HG03045 (cell line): ENCODE measurements around the gene NUP88.
"Not testable (repeated sequence)": the region's sequence is repeated elsewhere in the genome, so short reads cannot be mapped to it uniquely, and the experiment has no call there.

ENCODE experiments used
- ATAC-seq: cut with Tn5 transposase; IDR thresholded peaks from one replicate; pipeline ENCODE4 v1.9.1; 2021; ENCODE audit warnings: mild to moderate bottlenecking, moderate library complexity; ENCODE audit not compliant: unreplicated experiment

Gene NUP88

GRCh38 chr17:5419356-5419958 is at the start of gene NUP88:
TSS of gene NUP88 (minus strand) at chr17:5419662. CDS start at chr17:5419650, 12 bp downstream.
- ATAC-seq: peak; percentile 89

GRCh38 chr17:5468075-5468473 is 48.6 kb upstream of the NUP88 start:
- ATAC-seq: peak; percentile 32

- no peak for ATAC-seq
Observed at GRCh38 chr17:5467416-5467815, 48.0 kb upstream of the NUP88 start.

GRCh38 chr17:5466295-5466694 is 46.8 kb upstream of the NUP88 start:
- no peak for ATAC-seq

- ATAC-seq: no peak
Observed at GRCh38 chr17:5464717-5465507, 45.5 kb upstream of the NUP88 start.

GRCh38 chr17:5446786-5447185 is 27.3 kb upstream of the NUP88 start:
- ATAC-seq: no peak

- no peak for ATAC-seq
Observed at GRCh38 chr17:5444209-5444608, 24.7 kb upstream of the NUP88 start.

- no peak for ATAC-seq
Observed at GRCh38 chr17:5443728-5444127, 24.3 kb upstream of the NUP88 start.

- no peak for ATAC-seq
Observed at GRCh38 chr17:5439446-5439764, 19.9 kb upstream of the NUP88 start.

- peak; percentile 91 for ATAC-seq
Observed at GRCh38 chr17:5438716-5439445, 19.4 kb upstream of the NUP88 start, which contains the start of gene C1QBP. TSS of gene C1QBP (minus strand) at chr17:5439155. CDS start at chr17:5439073, 82 bp downstream.

- no peak for ATAC-seq
Observed at GRCh38 chr17:5437721-5438317, 18.4 kb upstream of the NUP88 start.

GRCh38 chr17:5435781-5436315 is 16.4 kb upstream of the NUP88 start:
- not testable (repeated sequence) for ATAC-seq

GRCh38 chr17:5434984-5435383 is 15.5 kb upstream of the NUP88 start:
- ATAC-seq: no peak

- ATAC-seq: no peak
Observed at GRCh38 chr17:5431949-5432556, 12.6 kb upstream of the NUP88 start.

GRCh38 chr17:5431234-5431633 is 11.8 kb upstream of the NUP88 start:
- not testable (repeated sequence) for ATAC-seq

- ATAC-seq: no peak
Observed at GRCh38 chr17:5430413-5430999, 11.0 kb upstream of the NUP88 start.

GRCh38 chr17:5429191-5429887 is 9.9 kb upstream of the NUP88 start:
- no peak for ATAC-seq

GRCh38 chr17:5425826-5426225 is 6.4 kb upstream of the NUP88 start:
- ATAC-seq: no peak

- ATAC-seq: no peak
Observed at GRCh38 chr17:5424909-5425308, 5.4 kb upstream of the NUP88 start.

GRCh38 chr17:5422505-5422904 is 3.0 kb upstream of the NUP88 start:
- ATAC-seq: no peak
